Measurements from ENCODE around the gene SLC9A6. TPM values are rescaled to one million over a fixed set of nuclear protein-coding genes. Genes with fewer than 3 reads are reported as not detected.

The SLC9A6 gene
- total and polyA plus RNA-seq, 2 of the 13 experiments (the other 11 are each of a cell fraction or from before 2014, with no cell fraction given) = 3.9 to 8.0 TPM

GRCh38 chrX:135985157-135985972 lies at the start of gene SLC9A6 (continued):
- TF ChIP-seq AHDC1 (CRISPR knock-in tag; IDR thresholded peaks at IDR 0.05; ENCODE audit: borderline replicate concordance) (no peak), UBTF (CRISPR knock-in tag; IDR thresholded peaks at IDR 0.05) (no peak; the same call in 1 of the 2 replicates), MAFK (conservative IDR thresholded peaks at IDR 0.05 in 1 of 2, IDR thresholded peaks at IDR 0.05 in 1 of 2; ENCODE audit: low read length in 2 of 2) (no peak), ZNF331 (CRISPR knock-in tag; IDR thresholded peaks at IDR 0.05) (0 out of 2 replicates have a peak, but pooled peaks have one; percentile 15), ESRRA (CRISPR knock-in tag; IDR thresholded peaks at IDR 0.05; ENCODE audit: low read depth) (no peak)
- TF ChIP-seq, protein P1, sequence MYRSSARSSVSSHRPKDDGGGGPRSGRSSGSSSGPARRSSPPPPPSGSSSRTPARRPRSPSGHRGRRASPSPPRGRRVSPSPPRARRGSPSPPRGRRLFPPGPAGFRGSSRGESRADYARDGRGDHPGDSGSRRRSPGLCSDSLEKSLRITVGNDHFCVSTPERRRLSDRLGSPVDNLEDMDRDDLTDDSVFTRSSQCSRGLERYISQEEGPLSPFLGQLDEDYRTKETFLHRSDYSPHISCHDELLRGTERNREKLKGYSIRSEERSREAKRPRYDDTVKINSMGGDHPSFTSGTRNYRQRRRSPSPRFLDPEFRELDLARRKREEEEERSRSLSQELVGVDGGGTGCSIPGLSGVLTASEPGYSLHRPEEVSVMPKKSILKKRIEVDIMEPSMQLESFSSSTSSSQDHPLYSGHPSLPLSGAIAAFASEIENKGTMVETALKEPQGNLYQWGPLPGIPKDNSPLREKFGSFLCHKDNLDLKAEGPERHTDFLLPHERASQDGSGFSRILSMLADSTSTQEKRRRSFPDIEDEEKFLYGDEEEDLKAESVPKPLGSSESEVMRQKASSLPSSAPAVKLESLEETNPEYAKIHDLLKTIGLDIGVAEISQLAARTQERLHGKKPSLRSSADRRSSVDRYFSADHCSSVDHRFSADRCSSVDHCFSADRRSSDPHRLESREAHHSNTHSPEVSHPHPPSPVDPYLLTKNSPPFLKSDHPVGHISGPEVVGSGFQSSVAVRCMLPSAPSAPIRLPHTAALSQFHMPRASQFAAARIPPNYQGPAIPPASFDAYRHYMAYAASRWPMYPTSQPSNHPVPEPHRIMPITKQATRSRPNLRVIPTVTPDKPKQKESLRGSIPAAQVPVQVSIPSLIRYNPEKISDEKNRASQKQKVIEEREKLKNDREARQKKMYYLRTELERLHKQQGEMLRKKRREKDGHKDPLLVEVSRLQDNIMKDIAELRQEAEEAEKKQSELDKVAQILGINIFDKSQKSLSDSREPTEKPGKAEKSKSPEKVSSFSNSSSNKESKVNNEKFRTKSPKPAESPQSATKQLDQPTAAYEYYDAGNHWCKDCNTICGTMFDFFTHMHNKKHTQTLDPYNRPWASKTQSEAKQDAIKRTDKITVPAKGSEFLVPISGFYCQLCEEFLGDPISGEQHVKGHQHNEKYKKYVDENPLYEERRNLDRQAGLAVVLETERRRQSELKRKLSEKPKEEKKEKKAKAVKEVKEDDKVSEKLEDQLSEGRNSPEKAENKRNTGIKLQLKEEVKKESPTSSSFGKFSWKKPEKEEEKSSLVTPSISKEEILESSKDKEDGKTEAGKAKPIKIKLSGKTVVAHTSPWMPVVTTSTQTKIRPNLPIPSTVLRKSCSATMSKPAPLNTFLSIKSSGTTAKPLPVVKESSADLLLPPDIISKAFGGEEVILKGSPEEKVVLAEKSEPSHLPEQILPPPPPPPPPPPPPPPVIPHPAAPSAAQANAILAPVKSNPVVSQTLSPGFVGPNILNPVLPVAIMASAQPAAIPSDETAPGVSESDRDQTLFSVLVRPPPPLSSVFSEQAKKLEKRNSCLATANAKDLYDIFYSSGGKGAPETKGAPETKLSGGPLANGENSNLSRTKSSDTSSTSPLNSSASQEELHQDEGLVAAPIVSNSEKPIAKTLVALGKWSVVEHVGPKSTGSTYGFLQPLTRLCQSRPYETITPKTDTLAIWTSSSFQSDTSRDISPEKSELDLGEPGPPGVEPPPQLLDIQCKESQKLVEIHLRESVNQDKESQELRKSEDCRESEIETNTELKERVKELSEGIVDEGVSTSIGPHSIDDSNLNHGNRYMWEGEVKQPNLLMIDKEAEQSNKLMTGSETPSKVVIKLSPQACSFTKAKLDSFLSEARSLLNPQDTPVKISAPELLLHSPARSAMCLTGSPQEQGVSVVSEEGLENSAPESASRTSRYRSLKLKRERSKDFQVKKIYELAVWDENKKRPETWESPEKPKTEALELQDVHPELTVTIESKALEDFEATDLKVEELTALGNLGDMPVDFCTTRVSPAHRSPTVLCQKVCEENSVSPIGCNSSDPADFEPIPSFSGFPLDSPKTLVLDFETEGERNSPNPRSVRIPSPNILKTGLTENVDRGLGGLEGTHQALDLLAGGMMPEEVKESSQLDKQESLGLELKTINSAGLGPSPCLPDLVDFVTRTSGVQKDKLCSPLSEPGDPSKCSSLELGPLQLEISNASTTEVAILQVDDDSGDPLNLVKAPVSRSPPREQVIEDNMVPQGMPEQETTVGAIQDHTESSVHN (CRISPR knock-in tag; IDR thresholded peaks at IDR 0.05) = no peak
